HUDEP-2 (cell line): ENCODE results near the gene GPS2.

Experiments
- DNase-seq, 76 experiments: peaks; one replicate each; lab custom pipeline; 2025; ENCODE audit not compliant: unreplicated experiment in 76 of 76; lab: John Stamatoyannopoulos, UW

GPS2 gene

GRCh38 chr17:7262935-7263800 is 52.0 kb downstream of the GPS2 start:
- DNase-seq: peak in 34 of 76 experiments; percentile 10 to 41 (median 23)
